MM.1S (cell line): Measurements from ENCODE around the gene CTPS2.

Experiments
- EZH2 ChIP-seq: fragments of 300-600 bp; sonication (generic); optimal IDR thresholded peaks from 2 replicates; pipeline ENCODE3; 2017; ENCODE audit warnings: low read depth, mild to moderate bottlenecking, antibody characterized with exemption, low read length, mixed read lengths
- TF ChIP-seq, protein P1 (sequence below): fragments of 300-600 bp; sonication (generic); IDR thresholded peaks from 2 replicates; pipeline ENCODE4 v1.5.1; 2016; ENCODE audit warnings: antibody characterized with exemption, low read length, mixed read lengths

DNA sequence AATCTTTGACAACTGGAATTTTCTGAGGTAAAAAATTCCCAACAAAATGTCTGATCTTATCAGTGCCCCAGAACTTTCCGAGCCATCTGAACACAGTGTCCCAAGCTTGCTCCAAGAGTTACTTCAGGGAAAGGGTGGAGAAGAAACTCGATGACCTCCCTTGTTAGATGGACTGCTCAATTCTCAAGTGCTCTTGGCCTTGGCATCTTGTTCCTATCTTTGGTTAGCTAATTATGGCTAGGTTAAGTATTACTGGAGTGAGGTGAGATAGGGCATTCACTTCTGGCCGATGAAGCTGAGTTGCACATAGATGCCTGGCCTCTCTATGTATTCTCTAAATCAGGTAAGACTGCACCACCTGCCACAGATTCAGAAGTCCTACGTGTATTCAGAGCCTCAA, 71.6 kb downstream of the CTPS2 start:
- TF ChIP-seq, protein P1, sequence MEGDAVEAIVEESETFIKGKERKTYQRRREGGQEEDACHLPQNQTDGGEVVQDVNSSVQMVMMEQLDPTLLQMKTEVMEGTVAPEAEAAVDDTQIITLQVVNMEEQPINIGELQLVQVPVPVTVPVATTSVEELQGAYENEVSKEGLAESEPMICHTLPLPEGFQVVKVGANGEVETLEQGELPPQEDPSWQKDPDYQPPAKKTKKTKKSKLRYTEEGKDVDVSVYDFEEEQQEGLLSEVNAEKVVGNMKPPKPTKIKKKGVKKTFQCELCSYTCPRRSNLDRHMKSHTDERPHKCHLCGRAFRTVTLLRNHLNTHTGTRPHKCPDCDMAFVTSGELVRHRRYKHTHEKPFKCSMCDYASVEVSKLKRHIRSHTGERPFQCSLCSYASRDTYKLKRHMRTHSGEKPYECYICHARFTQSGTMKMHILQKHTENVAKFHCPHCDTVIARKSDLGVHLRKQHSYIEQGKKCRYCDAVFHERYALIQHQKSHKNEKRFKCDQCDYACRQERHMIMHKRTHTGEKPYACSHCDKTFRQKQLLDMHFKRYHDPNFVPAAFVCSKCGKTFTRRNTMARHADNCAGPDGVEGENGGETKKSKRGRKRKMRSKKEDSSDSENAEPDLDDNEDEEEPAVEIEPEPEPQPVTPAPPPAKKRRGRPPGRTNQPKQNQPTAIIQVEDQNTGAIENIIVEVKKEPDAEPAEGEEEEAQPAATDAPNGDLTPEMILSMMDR = no peak
- no peak for TF ChIP-seq EZH2
